T-cell (primary cell): Measurements from ENCODE around the gene SDK2. TPM values are rescaled to one million over a fixed set of nuclear protein-coding genes. Genes with fewer than 3 reads are reported as not detected.
"Not testable (repeated sequence)": the region's sequence is repeated elsewhere in the genome, so short reads cannot be mapped to it uniquely, and the experiment has no call there.

Source experiments
- ATAC-seq, 4 experiments: fragments of 200-7000 bp in 3 of 4; fragments of 150-1000 bp in 1 of 4; cut with Tn5 transposase; replicated peaks in 1 of 4; 1 replicate in 3 of 4; 2 replicates in 1 of 4; pipeline ENCODE4 v1.10.0; 2021; ENCODE audit warnings: moderate library complexity in 3 of 4, mild to moderate bottlenecking in 2 of 4, moderate number of reproducible peaks in 1 of 4
- CTCF ChIA-PET, 2 donors: fragments of 300-600 bp; sonication (Branson Sonifier 250); formaldehyde crosslinking; loops; one replicate each; lab custom pipeline; 2022; ENCODE audit warnings: antibody characterized with exemption in 2 of 2; lab: Charles Lee
- POLR2A ChIA-PET, 2 donors: fragments of 300-600 bp; sonication (Branson Sonifier 250); formaldehyde crosslinking; loops; one replicate each; lab custom pipeline; 2022; ENCODE audit warnings: antibody characterized with exemption in 2 of 2; lab: Charles Lee
- DNase-seq, 35 experiments: peaks; one replicate each; pipeline versions ENCODE4 v3.0.0 to v3.0.0-alpha.2; 2013 to 2023
- H3K27ac ChIP-seq: one replicate; pipeline ENCODE4 v1.5.1; 2013; ENCODE audit warnings: low read length
- H3K27me3 ChIP-seq, 2 experiments: replicated peaks in 1 of 2; 1 replicate in 1 of 2; 2 replicates in 1 of 2; pipeline versions ENCODE4 v1.6.1 to v1.7.0; 2013; ENCODE audit warnings: low read length in 1 of 2, mixed read lengths in 1 of 2; ENCODE audit not compliant: control insufficient read depth in 2 of 2, insufficient read depth in 2 of 2; ENCODE audit errors: extremely low read depth in 1 of 2
- H3K36me3 ChIP-seq, 2 donors: 1 replicate in 1 of 2; 2 replicates in 1 of 2; pipeline versions ENCODE4 v1.6.1 to v1.7.0; 2013; ENCODE audit warnings: low read length in 1 of 2; ENCODE audit not compliant: control insufficient read depth in 2 of 2, insufficient read depth in 1 of 2; ENCODE audit errors: extremely low read depth in 1 of 2
- H3K4me1 ChIP-seq, 2 experiments: 1 replicate in 1 of 2; 2 replicates in 1 of 2; pipeline versions ENCODE4 v1.6.1 to v1.7.0; 2013; ENCODE audit warnings: low read length in 2 of 2, mixed read lengths in 1 of 2; ENCODE audit not compliant: insufficient read depth in 2 of 2, control insufficient read depth in 1 of 2; ENCODE audit errors: extremely low read depth in 1 of 2
- H3K4me3 ChIP-seq, 2 donors: 1 replicate in 1 of 2; 2 replicates in 1 of 2; pipeline versions ENCODE4 v1.5.1 to v1.7.0; 2013; ENCODE audit warnings: mild to moderate bottlenecking in 2 of 2, low read length in 1 of 2, moderate library complexity in 1 of 2; ENCODE audit not compliant: control insufficient read depth in 1 of 2; ENCODE audit errors: extremely low read depth in 1 of 2
- H3K9me3 ChIP-seq: 2 replicates; pipeline ENCODE4 v1.7.0; 2013
- H3K27ac Mint-ChIP-seq, 2 donors: one replicate each; pipeline ENCODE4 v1.8.0; 2020 to 2021; ENCODE audit warnings: mild to moderate bottlenecking in 2 of 2, mixed read lengths in 2 of 2
- H3K27me3 Mint-ChIP-seq, 2 donors: one replicate each; pipeline ENCODE4 v1.8.0; 2021 to 2022; ENCODE audit warnings: mixed read lengths in 2 of 2
- H3K36me3 Mint-ChIP-seq: one replicate; pipeline ENCODE4 v1.8.0; 2021; ENCODE audit warnings: mixed read lengths
- H3K4me1 Mint-ChIP-seq, 3 donors: one replicate each; pipeline ENCODE4 v1.8.0; 2020 to 2022; ENCODE audit warnings: mixed read lengths in 3 of 3, mild to moderate bottlenecking in 1 of 3
- H3K4me3 Mint-ChIP-seq, 3 donors: one replicate each; pipeline ENCODE4 v1.8.0; 2020 to 2022; ENCODE audit warnings: mild to moderate bottlenecking in 3 of 3, mixed read lengths in 3 of 3, moderate library complexity in 3 of 3
- H3K9me3 Mint-ChIP-seq, 3 donors: one replicate each; pipeline ENCODE4 v1.8.0; 2020 to 2022; ENCODE audit warnings: mixed read lengths in 3 of 3
- WGBS: methylation state at CpG from one replicate; pipeline ENCODE4 v1.1.5; 2013; ENCODE audit warnings: missing lambda C conversion rate; ENCODE audit not compliant: insufficient coverage; 5-methylcytosine and 5-hydroxymethylcytosine counted together
- total RNA-seq, 35 experiments: library from RNA in 6 of 35; stranded (reverse) in 6 of 35; fragments of 120-200 nt in 1 of 35; gene quantifications; one replicate each; pipeline versions ENCODE4 v1.2.1 to v1.2.4 and lab custom pipeline; 2013 to 2026

SDK2 gene
- total RNA-seq, 5 donors from 2014 or later (not counting 1 experiment from before 2014, with no cell fraction given) = 2.9 to 8.3 (median 4.8) TPM

DNA sequence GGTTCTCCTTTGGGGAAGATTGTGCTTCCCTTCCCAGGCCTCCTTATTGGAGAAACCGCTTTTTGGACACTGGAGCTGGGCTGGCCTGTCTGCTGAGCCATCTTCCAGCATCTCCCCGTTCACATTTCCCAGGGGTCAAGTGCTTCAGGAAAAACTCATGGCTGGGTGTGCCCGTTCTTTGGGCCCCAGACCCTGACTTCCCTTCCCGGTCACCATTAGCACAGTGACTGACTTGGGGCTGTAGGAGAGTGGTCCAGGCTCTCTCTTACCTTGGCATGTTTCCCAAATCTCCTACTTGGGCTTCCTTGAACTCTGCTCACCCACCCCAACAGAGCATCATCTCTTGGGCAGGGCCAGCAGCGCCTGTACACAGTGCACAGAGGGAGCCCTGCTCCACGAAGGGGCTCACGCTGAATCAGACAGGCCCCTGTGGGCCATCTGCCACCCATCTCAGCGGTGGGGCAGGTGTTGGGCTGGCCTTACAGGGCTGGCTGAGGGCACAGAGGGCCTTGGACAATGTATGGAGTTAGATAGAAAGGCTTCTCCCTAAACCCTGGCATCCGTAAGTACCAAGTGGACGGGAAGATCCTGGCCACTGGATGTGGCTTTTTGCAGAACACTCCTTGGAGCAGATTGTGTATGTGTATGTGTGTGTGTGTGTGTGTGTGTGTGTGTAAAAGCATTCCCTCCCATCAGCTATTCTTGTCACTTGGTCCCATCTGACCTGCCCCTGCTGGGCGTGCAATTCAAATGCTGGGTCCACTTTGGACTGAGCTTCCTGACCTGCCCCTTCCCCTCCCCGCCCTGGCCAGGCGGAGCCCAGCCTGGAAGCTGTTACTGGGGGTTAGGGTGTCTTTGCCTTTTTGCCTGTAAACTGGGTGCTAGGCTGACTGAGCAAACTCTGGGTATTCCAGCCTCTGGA, 307.6 kb downstream of the SDK2 start:
- Mint-ChIP-seq H3K4me1 (no peaks in the 10 kb centered on the region), H3K27ac (no peak overlapping the region), H3K27me3 (no peaks in the 10 kb centered on the region), H3K36me3 (no peaks in the 10 kb centered on the region), H3K9me3 (no peaks in the 10 kb centered on the region), H3K4me3 (no peak overlapping the region)
- ATAC-seq = no peak
- no peak overlapping the region for H3K27ac ChIP-seq
- H3K9me3 ChIP-seq = no peaks in the 10 kb centered on the region
- no peaks in the 10 kb centered on the region for H3K4me1 ChIP-seq
- H3K27me3 ChIP-seq = peaks cover 0 to 4% of the 10 kb centered on the region in 2 experiments
- 79% methylated on average over 6 of the region's 13 CpGs for WGBS
- ChIA-PET POLR2A (no interaction called here), CTCF (interaction anchor here in 1 of 2 donors (0.6 kb wide), 1 partner anchor 26 kb away, joined by 4 read pairs; no protein-coding TSS in a partner anchor)
- no peak overlapping the region for H3K4me3 ChIP-seq
- DNase-seq = no peak
- H3K36me3 ChIP-seq = no peaks in the 10 kb centered on the region

- 63% methylated on average over 3 of the region's 12 CpGs for WGBS
- no peak overlapping the region for H3K27ac Mint-ChIP-seq
- ChIA-PET POLR2A (no interaction called here), CTCF (interaction anchor here in 1 of 2 donors (0.6 kb wide), 1 partner anchor 25 kb away, joined by 4 read pairs; no protein-coding TSS in a partner anchor)
- H3K36me3 Mint-ChIP-seq = no peaks in the 10 kb centered on the region
- no peaks in the 10 kb centered on the region for H3K4me1 ChIP-seq
- H3K27ac ChIP-seq = no peak overlapping the region
- H3K4me1 Mint-ChIP-seq = no peaks in the 10 kb centered on the region
- DNase-seq (no peak), ATAC-seq (no peak)
- no peaks in the 10 kb centered on the region for H3K36me3 ChIP-seq
- peaks cover 2 to 4% of the 10 kb centered on the region in 2 donors for H3K27me3 Mint-ChIP-seq
- H3K4me3 ChIP-seq = no peak overlapping the region
- no peaks in the 10 kb centered on the region for H3K27me3 ChIP-seq
- peak overlapping the region in 1 of 3 donors; percentile 24 for H3K4me3 Mint-ChIP-seq
- H3K9me3 Mint-ChIP-seq = no peaks in the 10 kb centered on the region
- H3K9me3 ChIP-seq = no peaks in the 10 kb centered on the region
These were observed 308.4 kb downstream of the SDK2 start for GRCh38 chr17:73335591-73336407.

DNA sequence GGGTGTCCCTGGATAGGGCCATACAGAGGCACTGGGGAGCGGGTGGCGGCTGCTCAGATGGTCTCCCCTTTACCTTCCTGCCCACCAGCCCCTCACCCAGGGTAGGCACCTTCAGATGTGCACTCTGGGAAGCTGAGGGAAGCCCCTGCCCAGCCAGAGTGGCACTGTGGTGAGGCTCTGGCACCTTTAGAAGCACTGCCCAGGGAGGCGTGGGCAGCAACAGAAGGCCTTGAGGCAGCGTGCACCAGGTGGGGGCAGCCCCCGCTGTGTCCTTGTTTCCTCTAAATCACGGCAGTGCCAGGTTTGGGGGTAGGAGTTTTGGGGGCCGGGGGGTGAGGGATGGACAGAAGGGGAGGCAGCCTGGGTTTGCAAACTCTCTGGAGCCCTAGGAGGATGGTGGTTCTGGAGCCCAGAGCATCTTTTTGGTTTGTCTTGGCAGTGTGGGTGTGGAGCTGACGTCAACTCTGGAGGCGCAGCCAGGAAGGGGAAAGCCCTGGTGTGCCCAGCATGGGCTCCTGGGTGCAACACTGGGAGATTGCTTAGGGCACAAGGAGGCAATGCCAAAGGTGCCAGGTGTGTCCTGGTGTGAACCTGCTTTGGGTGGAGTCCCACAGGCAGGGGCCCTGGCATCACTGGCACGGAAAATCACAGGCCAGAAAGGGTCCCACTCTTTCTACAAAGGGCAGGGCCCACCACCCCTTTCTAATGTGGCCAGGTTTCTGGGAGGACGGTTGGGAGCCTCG, 309.3 kb downstream of the SDK2 start:
- Histone ChIP-seq H3K36me3 (no peaks in the 10 kb centered on the region), H3K4me3 (no peak overlapping the region), H3K27ac (no peak overlapping the region), H3K9me3 (no peaks in the 10 kb centered on the region), H3K4me1 (no peaks in the 10 kb centered on the region), H3K27me3 (peaks cover 0 to 3% of the 10 kb centered on the region in 2 experiments)
- Mint-ChIP-seq H3K27me3 (peaks cover 2 to 4% of the 10 kb centered on the region in 2 donors), H3K36me3 (no peaks in the 10 kb centered on the region), H3K4me3 (no peak overlapping the region), H3K27ac (no peak overlapping the region), H3K4me1 (no peaks in the 10 kb centered on the region), H3K9me3 (no peaks in the 10 kb centered on the region)
- POLR2A ChIA-PET = no interaction called here
- DNase-seq = no peak
- ATAC-seq = no peak
- WGBS = 71% methylated on average over 11 of the region's 12 CpGs
- CTCF ChIA-PET = no interaction called here

DNA sequence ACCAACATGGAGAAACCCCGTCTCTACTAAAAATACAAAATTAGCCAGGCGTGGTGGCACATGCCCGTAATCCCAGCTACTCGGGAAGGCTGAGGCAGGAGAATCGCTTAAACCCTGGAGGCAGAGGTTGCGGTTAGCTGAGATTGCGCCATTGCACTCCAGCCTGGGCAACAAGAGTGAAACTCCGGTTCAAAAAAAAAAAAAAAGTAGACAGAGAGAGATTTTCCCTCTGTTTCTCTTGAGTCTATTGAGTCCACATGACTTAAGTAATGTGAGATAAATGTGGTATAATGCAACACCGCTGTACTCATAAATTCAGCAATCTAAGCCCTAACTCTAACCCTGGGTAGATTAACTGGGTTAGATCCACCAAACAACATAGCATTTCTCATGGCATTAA, 310.8 kb downstream of the SDK2 start:
- DNase-seq, CTCF ChIA-PET, H3K9me3 ChIP-seq, H3K36me3 Mint-ChIP-seq, H3K9me3 Mint-ChIP-seq, ATAC-seq, H3K27me3 Mint-ChIP-seq, H3K4me3 Mint-ChIP-seq, H3K27ac Mint-ChIP-seq, H3K4me1 ChIP-seq, POLR2A ChIA-PET, H3K27ac ChIP-seq, H3K4me3 ChIP-seq, H3K4me1 Mint-ChIP-seq, H3K36me3 ChIP-seq: not testable (repeated sequence)
- 98% methylated on average over 7 of the region's 9 CpGs for WGBS
- H3K27me3 ChIP-seq = peaks cover 0 to 12% of the 10 kb centered on the region in 2 experiments

GRCh38 chr17:73331060-73331459, 313.2 kb downstream of the SDK2 start:
- H3K36me3 Mint-ChIP-seq = no peaks in the 10 kb centered on the region
- WGBS = no CpG with 5 or more reads among the region's 3 CpGs
- no peak for ATAC-seq
- no peaks in the 10 kb centered on the region for H3K4me1 ChIP-seq
- peaks cover 11 to 16% of the 10 kb centered on the region in 2 donors for H3K27me3 Mint-ChIP-seq
- ChIA-PET POLR2A (no interaction called here), CTCF (interaction anchor here in 1 of 2 donors (0.6 kb wide), 1 partner anchor 436 kb away, joined by 3 read pairs; no protein-coding TSS in a partner anchor)
- H3K4me3 ChIP-seq = no peak overlapping the region
- no peaks in the 10 kb centered on the region for H3K9me3 Mint-ChIP-seq
- H3K27ac ChIP-seq = no peak overlapping the region
- no peak overlapping the region for H3K27ac Mint-ChIP-seq
- H3K27me3 ChIP-seq = peaks cover 0 to 13% of the 10 kb centered on the region in 2 experiments
- H3K4me1 Mint-ChIP-seq = no peaks in the 10 kb centered on the region
- H3K9me3 ChIP-seq = no peaks in the 10 kb centered on the region
- H3K4me3 Mint-ChIP-seq = no peak overlapping the region
- no peaks in the 10 kb centered on the region for H3K36me3 ChIP-seq
- DNase-seq = no peak

DNA sequence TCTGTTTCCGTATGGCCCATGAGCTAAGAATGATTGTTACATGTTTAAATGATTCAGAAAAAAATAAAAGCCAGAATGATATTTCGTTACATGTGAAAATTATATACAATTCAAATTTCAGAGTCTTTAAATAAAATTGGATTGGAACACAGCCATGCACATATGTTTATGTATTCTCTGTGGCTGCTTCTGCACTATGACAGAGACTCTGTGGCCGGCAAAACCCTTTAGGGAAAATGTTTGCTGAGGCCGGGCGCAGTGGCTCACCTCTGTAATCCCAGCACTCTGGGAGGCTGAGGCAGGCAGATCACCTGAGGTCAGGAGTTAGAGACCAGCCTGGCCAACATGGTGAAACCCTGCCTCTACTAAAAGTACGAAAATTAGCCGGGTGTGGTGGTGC, 316.6 kb downstream of the SDK2 start:
- H3K9me3 ChIP-seq = no peaks in the 10 kb centered on the region
- DNase-seq (no peak), ATAC-seq (no peak)
- H3K27ac ChIP-seq = no peak overlapping the region
- no peaks in the 10 kb centered on the region for H3K4me1 ChIP-seq
- peaks cover 0 to 2% (median 0%) of the 10 kb centered on the region in 3 donors for H3K9me3 Mint-ChIP-seq
- no peaks in the 10 kb centered on the region for H3K36me3 Mint-ChIP-seq
- H3K4me3 ChIP-seq = no peak overlapping the region
- H3K27me3 ChIP-seq = peaks cover 0 to 29% of the 10 kb centered on the region in 2 experiments
- peaks cover 20 to 24% of the 10 kb centered on the region in 2 donors for H3K27me3 Mint-ChIP-seq
- CTCF ChIA-PET = no interaction called here
- no peak overlapping the region for H3K27ac Mint-ChIP-seq
- 94% methylated on average over 5 of the region's 7 CpGs for WGBS
- no peaks in the 10 kb centered on the region for H3K36me3 ChIP-seq
- POLR2A ChIA-PET = no interaction called here
- no peak overlapping the region for H3K4me3 Mint-ChIP-seq
- no peaks in the 10 kb centered on the region for H3K4me1 Mint-ChIP-seq
